ENCODE data around the gene OR6B1. TPM values are rescaled to one million over a fixed set of nuclear protein-coding genes. Genes with fewer than 3 reads are reported as not detected.

OR6B1 gene
- polyA plus RNA-seq, 1 donor from 2014 or later: not detected

- Histone ChIP-seq H3K9me2 (ENCODE audit: insufficient read depth, low read length) (no peaks in the 10 kb centered on the region), H3K9me3 (ENCODE audit: low read length) (peaks cover 4% of the 10 kb centered on the region), H3K36me3 (ENCODE audit: insufficient read depth, low read length) (no peaks in the 10 kb centered on the region), H3F3A (ENCODE audit: insufficient read depth, low read length, poor library complexity, severe bottlenecking) (no peaks in the 10 kb centered on the region), H2AFZ (ENCODE audit: low read depth, low read length) (no peak overlapping the region), H3K4me2 (ENCODE audit: low read length) (no peak overlapping the region), H3K4me3 (ENCODE audit: low read length) (no peak overlapping the region), H3K27me3 (ENCODE audit: insufficient read depth, low read depth, low read length) (no peaks in the 10 kb centered on the region), H3K9ac (ENCODE audit: low read length) (no peak overlapping the region), H3K27ac (ENCODE audit: low read length) (no peak overlapping the region), H3K79me2 (replicated peaks; ENCODE audit: insufficient read depth, low read length) (no peaks in the 10 kb centered on the region), H4K20me1 (ENCODE audit: insufficient read depth) (no peaks in the 10 kb centered on the region)
- TF ChIP-seq POLR2AphosphoS5 (IDR thresholded peaks at IDR 0.05) (no peak), EP300 (conservative IDR thresholded peaks at IDR 0.05; ENCODE audit: poor library complexity, severe bottlenecking) (no peak), SMC3 (conservative IDR thresholded peaks at IDR 0.05; ENCODE audit: poor library complexity) (no peak), MXI1 (conservative IDR thresholded peaks at IDR 0.05; ENCODE audit: poor library complexity, severe bottlenecking) (no peak), EZH2 (IDR thresholded peaks at IDR 0.05; ENCODE audit: borderline replicate concordance, insufficient read depth, low read length, poor library complexity, severe bottlenecking) (no peak), RAD21 (conservative IDR thresholded peaks at IDR 0.05) (no peak), TAF1 (IDR thresholded peaks at IDR 0.05; ENCODE audit: low read depth) (no peak)
- TF ChIP-seq, protein P1, sequence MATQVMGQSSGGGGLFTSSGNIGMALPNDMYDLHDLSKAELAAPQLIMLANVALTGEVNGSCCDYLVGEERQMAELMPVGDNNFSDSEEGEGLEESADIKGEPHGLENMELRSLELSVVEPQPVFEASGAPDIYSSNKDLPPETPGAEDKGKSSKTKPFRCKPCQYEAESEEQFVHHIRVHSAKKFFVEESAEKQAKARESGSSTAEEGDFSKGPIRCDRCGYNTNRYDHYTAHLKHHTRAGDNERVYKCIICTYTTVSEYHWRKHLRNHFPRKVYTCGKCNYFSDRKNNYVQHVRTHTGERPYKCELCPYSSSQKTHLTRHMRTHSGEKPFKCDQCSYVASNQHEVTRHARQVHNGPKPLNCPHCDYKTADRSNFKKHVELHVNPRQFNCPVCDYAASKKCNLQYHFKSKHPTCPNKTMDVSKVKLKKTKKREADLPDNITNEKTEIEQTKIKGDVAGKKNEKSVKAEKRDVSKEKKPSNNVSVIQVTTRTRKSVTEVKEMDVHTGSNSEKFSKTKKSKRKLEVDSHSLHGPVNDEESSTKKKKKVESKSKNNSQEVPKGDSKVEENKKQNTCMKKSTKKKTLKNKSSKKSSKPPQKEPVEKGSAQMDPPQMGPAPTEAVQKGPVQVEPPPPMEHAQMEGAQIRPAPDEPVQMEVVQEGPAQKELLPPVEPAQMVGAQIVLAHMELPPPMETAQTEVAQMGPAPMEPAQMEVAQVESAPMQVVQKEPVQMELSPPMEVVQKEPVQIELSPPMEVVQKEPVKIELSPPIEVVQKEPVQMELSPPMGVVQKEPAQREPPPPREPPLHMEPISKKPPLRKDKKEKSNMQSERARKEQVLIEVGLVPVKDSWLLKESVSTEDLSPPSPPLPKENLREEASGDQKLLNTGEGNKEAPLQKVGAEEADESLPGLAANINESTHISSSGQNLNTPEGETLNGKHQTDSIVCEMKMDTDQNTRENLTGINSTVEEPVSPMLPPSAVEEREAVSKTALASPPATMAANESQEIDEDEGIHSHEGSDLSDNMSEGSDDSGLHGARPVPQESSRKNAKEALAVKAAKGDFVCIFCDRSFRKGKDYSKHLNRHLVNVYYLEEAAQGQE (IDR thresholded peaks at IDR 0.05; ENCODE audit: borderline replicate concordance): no peak
- TF ChIP-seq, protein P2, sequence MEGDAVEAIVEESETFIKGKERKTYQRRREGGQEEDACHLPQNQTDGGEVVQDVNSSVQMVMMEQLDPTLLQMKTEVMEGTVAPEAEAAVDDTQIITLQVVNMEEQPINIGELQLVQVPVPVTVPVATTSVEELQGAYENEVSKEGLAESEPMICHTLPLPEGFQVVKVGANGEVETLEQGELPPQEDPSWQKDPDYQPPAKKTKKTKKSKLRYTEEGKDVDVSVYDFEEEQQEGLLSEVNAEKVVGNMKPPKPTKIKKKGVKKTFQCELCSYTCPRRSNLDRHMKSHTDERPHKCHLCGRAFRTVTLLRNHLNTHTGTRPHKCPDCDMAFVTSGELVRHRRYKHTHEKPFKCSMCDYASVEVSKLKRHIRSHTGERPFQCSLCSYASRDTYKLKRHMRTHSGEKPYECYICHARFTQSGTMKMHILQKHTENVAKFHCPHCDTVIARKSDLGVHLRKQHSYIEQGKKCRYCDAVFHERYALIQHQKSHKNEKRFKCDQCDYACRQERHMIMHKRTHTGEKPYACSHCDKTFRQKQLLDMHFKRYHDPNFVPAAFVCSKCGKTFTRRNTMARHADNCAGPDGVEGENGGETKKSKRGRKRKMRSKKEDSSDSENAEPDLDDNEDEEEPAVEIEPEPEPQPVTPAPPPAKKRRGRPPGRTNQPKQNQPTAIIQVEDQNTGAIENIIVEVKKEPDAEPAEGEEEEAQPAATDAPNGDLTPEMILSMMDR (IDR thresholded peaks at IDR 0.05; ENCODE audit: poor library complexity, severe bottlenecking): no peak
Observed at GRCh38 chr7:144006029-144006691, 6.0 kb downstream of the OR6B1 start.

GRCh38 chr7:144006692-144007042, 6.5 kb downstream of the OR6B1 start:
- H3K9ac ChIP-seq (ENCODE audit: low read length): no peak overlapping the region
- no peak overlapping the region for H3K27ac ChIP-seq (ENCODE audit: low read length)
- no peaks in the 10 kb centered on the region for H3K79me2 ChIP-seq (replicated peaks; ENCODE audit: insufficient read depth, low read length)
- H3K9me2 ChIP-seq (ENCODE audit: insufficient read depth, low read length): no peaks in the 10 kb centered on the region
- no peaks in the 10 kb centered on the region for H3F3A ChIP-seq (ENCODE audit: insufficient read depth, low read length, poor library complexity, severe bottlenecking)
- no peak overlapping the region for H2AFZ ChIP-seq (ENCODE audit: low read depth, low read length)
- TF ChIP-seq, protein P2 (IDR thresholded peaks at IDR 0.05; ENCODE audit: poor library complexity, severe bottlenecking): no peak
- no peak for TF ChIP-seq TAF1 (IDR thresholded peaks at IDR 0.05; ENCODE audit: low read depth)
- H3K36me3 ChIP-seq (ENCODE audit: insufficient read depth, low read length): no peaks in the 10 kb centered on the region
- H3K9me3 ChIP-seq (ENCODE audit: low read length): peaks cover 4% of the 10 kb centered on the region
- no peak overlapping the region for H3K4me3 ChIP-seq (ENCODE audit: low read length)
- H3K27me3 ChIP-seq (ENCODE audit: insufficient read depth, low read depth, low read length): no peaks in the 10 kb centered on the region
- no peaks in the 10 kb centered on the region for H4K20me1 ChIP-seq (ENCODE audit: insufficient read depth)
- H3K4me2 ChIP-seq (ENCODE audit: low read length): no peak overlapping the region

Data from neural cell (in vitro differentiated cells).